ENCODE results near the gene NFATC1. TPM values are rescaled to one million over a fixed set of nuclear protein-coding genes. Genes with fewer than 3 reads are reported as not detected.
"Not testable (repeated sequence)": the region's sequence is repeated elsewhere in the genome, so short reads cannot be mapped to it uniquely, and the experiment has no call there.

The NFATC1 gene
- total and polyA plus RNA-seq, 2 experiments from 2014 or later: 7.5 to 9.8 TPM

DNA sequence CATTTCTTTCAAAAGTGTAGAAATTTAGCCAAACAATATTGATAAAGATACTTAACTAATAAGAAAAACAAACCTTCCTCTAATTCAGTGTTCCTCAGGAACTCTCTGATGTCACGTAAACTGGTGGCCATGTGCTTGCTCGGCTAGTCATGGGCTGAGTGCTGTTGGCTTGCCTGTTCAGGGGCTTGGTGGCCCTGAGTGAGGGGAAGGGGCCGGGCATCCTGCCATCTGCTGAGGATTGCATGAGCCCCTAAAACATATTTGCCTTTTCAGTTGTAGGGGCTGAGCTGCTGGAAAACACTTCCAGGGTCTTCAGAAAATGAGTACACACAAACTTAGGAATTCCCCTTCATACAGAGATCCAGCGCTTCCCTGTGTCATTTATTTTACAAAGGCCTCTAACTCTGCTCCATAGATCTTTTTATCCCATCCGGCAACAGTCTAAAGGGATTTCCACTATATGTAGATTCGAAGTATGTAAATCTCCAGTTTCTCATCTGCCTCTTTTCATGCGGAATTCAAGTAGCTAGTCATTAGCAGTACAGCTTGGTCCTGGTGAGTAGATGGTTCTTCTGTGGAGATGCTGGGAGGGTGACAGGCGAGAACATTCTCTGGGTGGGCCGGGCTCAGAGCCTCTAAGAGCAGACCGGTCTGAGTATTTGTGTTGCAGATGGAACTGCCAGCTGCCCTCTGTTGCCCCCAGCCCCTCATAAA is 20.1 kb upstream of the NFATC1 start:
- Histone ChIP-seq H3K79me2 (ENCODE audit: insufficient read depth) (no peaks in the 10 kb centered on the region), H3K27me3 (replicated peaks; ENCODE audit: insufficient read depth) (no peaks in the 10 kb centered on the region), H3K27ac (no peak overlapping the region), H3K9me2 (ENCODE audit: insufficient read depth) (no peaks in the 10 kb centered on the region), H4K20me1 (ENCODE audit: insufficient read depth) (no peaks in the 10 kb centered on the region), H3K9me3 (ENCODE audit: low read depth) (no peaks in the 10 kb centered on the region), H3F3A (ENCODE audit: insufficient read depth) (no peaks in the 10 kb centered on the region), H3K9ac (no peak overlapping the region), H3K4me1 (ENCODE audit: insufficient read depth) (no peaks in the 10 kb centered on the region), H3K36me3 (ENCODE audit: low read depth) (peaks cover 4% of the 10 kb centered on the region; the same call in 1 of the 2 replicates), H2AFZ (no peak overlapping the region), H3K4me2 (ENCODE audit: unreplicated experiment) (no peak overlapping the region), H3K4me3 (no peak overlapping the region)
- TF ChIP-seq EZH2phosphoT487 (IDR thresholded peaks at IDR 0.05; ENCODE audit: insufficient read depth, low read depth) (no peak), EZH2 (IDR thresholded peaks at IDR 0.05; ENCODE audit: insufficient read depth, poor library complexity, severe bottlenecking) (no peak)
- no peak for DNase-seq
- WGBS, 2 experiments (ENCODE audit: low coverage in 1 of 2, low lambda C conversion rate in 2 of 2, missing lambda C conversion rate in 2 of 2): 92 to 95% methylated on average over 10 of the region's 10 CpGs
- in situ Hi-C loops (cut with MboI): no loop called here

- H4K20me1 ChIP-seq (ENCODE audit: insufficient read depth); H3K27ac ChIP-seq; H3K27me3 ChIP-seq (replicated peaks; ENCODE audit: insufficient read depth); H3K36me3 ChIP-seq (ENCODE audit: low read depth); DNase-seq; H3K4me3 ChIP-seq; H2AFZ ChIP-seq; H3K4me2 ChIP-seq (ENCODE audit: unreplicated experiment); H3K9ac ChIP-seq; H3K9me2 ChIP-seq (ENCODE audit: insufficient read depth); in situ Hi-C loops (cut with MboI); H3F3A ChIP-seq (ENCODE audit: insufficient read depth); H3K9me3 ChIP-seq (ENCODE audit: low read depth); H3K79me2 ChIP-seq (ENCODE audit: insufficient read depth); H3K4me1 ChIP-seq (ENCODE audit: insufficient read depth): not testable (repeated sequence)
- WGBS, 2 experiments (ENCODE audit: low coverage in 1 of 2, low lambda C conversion rate in 2 of 2, missing lambda C conversion rate in 2 of 2): 89% methylated on average over 12 of the region's 12 CpGs
Observed at GRCh38 chr18:79376661-79377060, 19.1 kb upstream of the NFATC1 start.

GRCh38 chr18:79377187-79377891 is 18.4 kb upstream of the NFATC1 start:
- no peaks in the 10 kb centered on the region for H3K27me3 ChIP-seq (replicated peaks; ENCODE audit: insufficient read depth)
- no peaks in the 10 kb centered on the region for H3K9me2 ChIP-seq (ENCODE audit: insufficient read depth)
- no peaks in the 10 kb centered on the region for H4K20me1 ChIP-seq (ENCODE audit: insufficient read depth)
- no peaks in the 10 kb centered on the region for H3K4me1 ChIP-seq (ENCODE audit: insufficient read depth)
- H3K27ac ChIP-seq: no peak overlapping the region
- H3K4me2 ChIP-seq (ENCODE audit: unreplicated experiment): no peak overlapping the region
- no peaks in the 10 kb centered on the region for H3F3A ChIP-seq (ENCODE audit: insufficient read depth)
- no peak overlapping the region for H2AFZ ChIP-seq
- DNase-seq: no peak
- TF ChIP-seq EZH2 (IDR thresholded peaks at IDR 0.05; ENCODE audit: insufficient read depth, poor library complexity, severe bottlenecking) (no peak), EZH2phosphoT487 (IDR thresholded peaks at IDR 0.05; ENCODE audit: insufficient read depth, low read depth) (no peak)
- no peak overlapping the region for H3K4me3 ChIP-seq
- WGBS, 2 experiments (ENCODE audit: low coverage in 1 of 2, low lambda C conversion rate in 2 of 2, missing lambda C conversion rate in 2 of 2): 89 to 90% methylated on average over 19 of the region's 19 CpGs
- H3K36me3 ChIP-seq (ENCODE audit: low read depth): peaks cover 4% of the 10 kb centered on the region; the same call in 1 of the 2 replicates
- H3K9me3 ChIP-seq (ENCODE audit: low read depth): no peaks in the 10 kb centered on the region
- no peaks in the 10 kb centered on the region for H3K79me2 ChIP-seq (ENCODE audit: insufficient read depth)
- in situ Hi-C loops (cut with MboI): no loop called here
- H3K9ac ChIP-seq: no peak overlapping the region

DNA sequence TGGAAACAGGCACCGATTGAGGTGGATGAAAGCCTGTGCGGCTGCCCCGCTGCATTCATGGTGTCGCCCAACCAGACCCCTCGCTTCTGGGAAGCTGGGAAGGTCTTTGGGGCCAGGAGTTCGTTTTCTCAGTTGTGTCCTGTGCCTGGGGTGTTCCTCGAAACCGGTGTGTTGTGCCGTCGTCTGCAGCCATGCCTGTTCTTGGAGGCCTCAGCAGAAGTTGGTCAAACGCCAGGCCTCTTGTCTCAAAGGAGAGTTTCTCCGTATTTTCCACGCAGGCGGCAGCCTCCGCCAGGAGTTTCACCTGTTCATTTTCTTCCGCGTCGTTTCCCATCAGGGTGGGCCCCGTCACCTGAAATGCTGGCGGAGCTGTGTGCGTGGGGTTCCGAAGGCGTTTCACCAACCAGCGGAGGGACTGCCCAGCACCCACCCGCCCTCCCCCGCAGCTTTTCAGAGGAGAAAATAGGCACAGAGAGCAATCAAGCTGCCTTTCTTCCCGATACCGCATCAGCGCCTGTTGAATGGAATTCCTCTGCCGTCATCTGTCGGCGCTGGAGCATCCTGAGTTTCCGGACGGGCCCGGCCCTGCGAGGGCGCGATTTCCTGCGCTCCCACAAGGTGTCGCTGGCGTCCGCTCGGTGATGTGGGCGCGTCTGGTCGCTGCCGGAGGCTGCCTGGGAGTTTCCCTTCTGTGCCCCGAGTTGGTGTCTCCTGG is 17.0 kb upstream of the NFATC1 start:
- no peak overlapping the region; the same call in 1 of the 2 replicates for H3K4me3 ChIP-seq
- TF ChIP-seq EZH2phosphoT487 (IDR thresholded peaks at IDR 0.05; ENCODE audit: insufficient read depth, low read depth): no peak
- no peak for TF ChIP-seq EZH2 (IDR thresholded peaks at IDR 0.05; ENCODE audit: insufficient read depth, poor library complexity, severe bottlenecking)
- DNase-seq: peak; percentile 87
- no peaks in the 10 kb centered on the region for H4K20me1 ChIP-seq (ENCODE audit: insufficient read depth)
- H3K4me2 ChIP-seq (ENCODE audit: unreplicated experiment): peak overlapping the region; percentile 12
- no peaks in the 10 kb centered on the region for H3K9me3 ChIP-seq (ENCODE audit: low read depth)
- peaks cover 4% of the 10 kb centered on the region; the same call in 1 of the 2 replicates for H3K36me3 ChIP-seq (ENCODE audit: low read depth)
- H3K27me3 ChIP-seq (replicated peaks; ENCODE audit: insufficient read depth): no peaks in the 10 kb centered on the region
- no peak overlapping the region for H3K27ac ChIP-seq
- no peaks in the 10 kb centered on the region for H3K79me2 ChIP-seq (ENCODE audit: insufficient read depth)
- no peak overlapping the region for H3K9ac ChIP-seq
- WGBS, 2 experiments (ENCODE audit: low coverage in 1 of 2, low lambda C conversion rate in 2 of 2, missing lambda C conversion rate in 2 of 2): 40 to 41% methylated on average over 46 to 48 of the region's 48 CpGs
- H3K9me2 ChIP-seq (ENCODE audit: insufficient read depth): no peaks in the 10 kb centered on the region
- no peaks in the 10 kb centered on the region for H3F3A ChIP-seq (ENCODE audit: insufficient read depth)
- 0 out of 2 replicates have a peak overlapping the region, but pooled peaks have one; percentile 15 for H2AFZ ChIP-seq
- H3K4me1 ChIP-seq (ENCODE audit: insufficient read depth): no peaks in the 10 kb centered on the region
- in situ Hi-C loops (cut with MboI): no loop called here
